Hepatocyte (in vitro differentiated cells): Measurements from ENCODE around the gene LSM5. TPM values are rescaled to one million over a fixed set of nuclear protein-coding genes. Genes with fewer than 3 reads are reported as not detected.

Source experiments
- DNase-seq: peaks from one replicate; pipeline ENCODE4 v3.0.0-alpha.2; 2016; ENCODE audit warnings: low spot score
- H2AFZ ChIP-seq: fragments of 200-600 bp; sonication (generic); 2 replicates; pipeline ENCODE4 v1.6.0; 2016; ENCODE audit warnings: antibody characterized with exemption, mild to moderate bottlenecking
- H3K27ac ChIP-seq: fragments of 200-600 bp; sonication (generic); 2 replicates; pipeline ENCODE4 v1.5.1; 2016; ENCODE audit warnings: mild to moderate bottlenecking
- H3K27me3 ChIP-seq: fragments of 200-600 bp; sonication (generic); 2 replicates; pipeline ENCODE4 v1.6.1; 2016
- H3K36me3 ChIP-seq: fragments of 200-600 bp; sonication (generic); replicated peaks from 2 replicates; pipeline ENCODE4 v1.5.1; 2016; ENCODE audit warnings: low read depth; ENCODE audit not compliant: insufficient read depth
- H3K4me1 ChIP-seq: fragments of 200-600 bp; sonication (generic); 2 replicates; pipeline ENCODE4 v1.5.1; 2016; ENCODE audit warnings: mild to moderate bottlenecking, moderate library complexity; ENCODE audit not compliant: insufficient read depth
- H3K4me2 ChIP-seq: fragments of 200-600 bp; sonication (generic); 2 replicates; pipeline ENCODE4 v1.6.0; 2016
- H3K4me3 ChIP-seq: fragments of 200-600 bp; sonication (generic); 2 replicates; pipeline ENCODE4 v1.5.1; 2016; ENCODE audit warnings: mild to moderate bottlenecking
- H3K79me2 ChIP-seq: fragments of 200-600 bp; sonication (generic); 2 replicates; pipeline ENCODE4 v1.6.0; 2017; ENCODE audit warnings: mild to moderate bottlenecking
- H3K9me2 ChIP-seq: fragments of 200-600 bp; sonication (generic); replicated peaks from 2 replicates; pipeline ENCODE4 v1.6.0; 2017; ENCODE audit warnings: mild to moderate bottlenecking; ENCODE audit not compliant: insufficient read depth
- H3K9me3 ChIP-seq: fragments of 200-600 bp; sonication (generic); 2 replicates; pipeline ENCODE4 v1.5.1; 2016; ENCODE audit warnings: low read depth, mild to moderate bottlenecking
- H4K20me1 ChIP-seq: fragments of 200-600 bp; sonication (generic); 2 replicates; pipeline ENCODE4 v1.6.0; 2016; ENCODE audit warnings: mild to moderate bottlenecking; ENCODE audit not compliant: insufficient read depth, poor library complexity, severe bottlenecking
- EZH2 ChIP-seq: fragments of 200-600 bp; sonication (generic); IDR thresholded peaks from 2 replicates; pipeline ENCODE4 v1.6.1; 2016; ENCODE audit warnings: antibody characterized with exemption, mild to moderate bottlenecking, borderline replicate concordance
- EZH2phosphoT487 ChIP-seq: fragments of 200-600 bp; sonication (generic); IDR thresholded peaks from one replicate; pipeline ENCODE4 v1.6.1; 2018; ENCODE audit warnings: antibody characterized with exemption, mild to moderate bottlenecking, low read depth, moderate library complexity; ENCODE audit not compliant: unreplicated experiment, severe bottlenecking
- WGBS: methylation state at CpG from one replicate; pipeline ENCODE4 v1.1.6; 2016; ENCODE audit warnings: low lambda C conversion rate; ENCODE audit errors: missing lambda C conversion rate; 5-methylcytosine and 5-hydroxymethylcytosine counted together
- polyA plus RNA-seq: library from polyadenylated mRNA; unstranded; fragments of >200 nt; fragmentation: Nextera tagmentation; extraction: Ambion mirVana; gene quantifications from 2 replicates; pipeline ENCODE4 v1.2.1, GENCODE V29; 2016
- total RNA-seq: library from RNA; depleted of rRNA; stranded (reverse); fragments of >200 nt; gene quantifications from 2 replicates; pipeline ENCODE4 v1.2.3, GENCODE V29; 2014
- TF ChIP-seq, protein P1 (sequence below): fragments of 200-600 bp; sonication (generic); IDR thresholded peaks from 2 replicates; pipeline ENCODE4 v1.5.1; 2016; ENCODE audit warnings: antibody characterized with exemption, mild to moderate bottlenecking; ENCODE audit not compliant: poor library complexity

The LSM5 gene
- total and polyA plus RNA-seq, 2 experiments from 2014 or later = 38.4 to 92.7 TPM

DNA sequence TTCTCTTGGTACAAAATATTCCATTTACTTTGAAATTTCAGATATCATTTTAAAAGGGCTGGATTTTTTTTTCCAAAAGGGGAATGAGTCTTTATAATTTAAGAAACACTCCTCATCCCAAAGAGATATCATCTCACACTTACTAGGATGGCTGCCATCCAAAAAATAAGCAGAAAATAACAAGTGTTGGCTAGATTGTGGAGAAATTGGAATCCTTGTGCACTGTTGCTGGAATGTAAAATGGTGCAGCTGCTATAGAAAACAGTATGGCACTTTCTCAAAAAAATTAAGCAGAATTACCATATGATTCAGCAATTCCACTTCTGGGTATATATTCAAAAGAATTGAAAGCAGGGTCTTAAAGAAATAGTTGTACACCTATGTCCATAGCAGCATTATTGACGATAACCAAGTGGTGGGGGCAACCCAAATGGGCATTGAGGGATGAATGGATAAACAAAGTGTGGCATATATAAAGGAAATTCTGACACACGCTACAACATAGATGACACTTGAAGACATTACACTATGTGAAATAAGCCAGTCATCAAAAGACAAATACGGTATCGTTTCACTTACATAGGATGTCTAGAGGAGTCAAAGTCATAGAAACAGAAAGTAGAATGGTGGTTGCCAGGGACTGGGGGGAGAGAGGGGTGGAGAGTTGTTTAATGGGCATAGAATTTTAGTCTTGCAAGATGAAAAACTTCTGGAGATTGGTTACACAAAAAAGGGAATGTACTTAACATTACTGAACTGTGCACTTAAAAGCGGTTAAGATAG, 53.8 kb downstream of the LSM5 start:
- TF ChIP-seq EZH2 (no peak), EZH2phosphoT487 (no peak)
- TF ChIP-seq, protein P1, sequence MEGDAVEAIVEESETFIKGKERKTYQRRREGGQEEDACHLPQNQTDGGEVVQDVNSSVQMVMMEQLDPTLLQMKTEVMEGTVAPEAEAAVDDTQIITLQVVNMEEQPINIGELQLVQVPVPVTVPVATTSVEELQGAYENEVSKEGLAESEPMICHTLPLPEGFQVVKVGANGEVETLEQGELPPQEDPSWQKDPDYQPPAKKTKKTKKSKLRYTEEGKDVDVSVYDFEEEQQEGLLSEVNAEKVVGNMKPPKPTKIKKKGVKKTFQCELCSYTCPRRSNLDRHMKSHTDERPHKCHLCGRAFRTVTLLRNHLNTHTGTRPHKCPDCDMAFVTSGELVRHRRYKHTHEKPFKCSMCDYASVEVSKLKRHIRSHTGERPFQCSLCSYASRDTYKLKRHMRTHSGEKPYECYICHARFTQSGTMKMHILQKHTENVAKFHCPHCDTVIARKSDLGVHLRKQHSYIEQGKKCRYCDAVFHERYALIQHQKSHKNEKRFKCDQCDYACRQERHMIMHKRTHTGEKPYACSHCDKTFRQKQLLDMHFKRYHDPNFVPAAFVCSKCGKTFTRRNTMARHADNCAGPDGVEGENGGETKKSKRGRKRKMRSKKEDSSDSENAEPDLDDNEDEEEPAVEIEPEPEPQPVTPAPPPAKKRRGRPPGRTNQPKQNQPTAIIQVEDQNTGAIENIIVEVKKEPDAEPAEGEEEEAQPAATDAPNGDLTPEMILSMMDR = no peak
- H3K4me2 ChIP-seq = no peak overlapping the region
- H4K20me1 ChIP-seq = no peaks in the 10 kb centered on the region
- H3K79me2 ChIP-seq = no peaks in the 10 kb centered on the region
- H3K9me2 ChIP-seq = no peaks in the 10 kb centered on the region
- H3K27me3 ChIP-seq = no peaks in the 10 kb centered on the region
- H3K4me3 ChIP-seq = no peak overlapping the region
- H3K27ac ChIP-seq = no peak overlapping the region
- no peaks in the 10 kb centered on the region for H3K36me3 ChIP-seq
- H2AFZ ChIP-seq = no peak overlapping the region
- DNase-seq = no peak
- H3K4me1 ChIP-seq = no peaks in the 10 kb centered on the region
- 95% methylated on average over 5 of the region's 5 CpGs for WGBS
- H3K9me3 ChIP-seq = no peaks in the 10 kb centered on the region

Other genes starting within 250 kb of the LSM5 start
- gene AVL9, start 5.1 kb upstream of the LSM5 start, total RNA-seq = 31.1 and 55.7 TPM in 2 replicates
- 10.8 and 14.0 TPM in 2 replicates for gene AVL9, start 5.1 kb upstream of the LSM5 start, polyA plus RNA-seq